CD14-positive monocyte (primary cell): ENCODE measurements around the gene SAT1. TPM values are rescaled to one million over a fixed set of nuclear protein-coding genes. Genes with fewer than 3 reads are reported as not detected.
A peak's percentile ranks its signal among the peaks of the same experiment; 100 is the strongest.

Experiments
- DNase-seq, 3 donors: peaks; one replicate each; pipeline ENCODE4 v3.0.0-alpha.2; 2011 to 2022
- H2AFZ ChIP-seq: 2 replicates; pipeline ENCODE4 v1.6.0; 2012; ENCODE audit warnings: mild to moderate bottlenecking, low read depth, low read length, inconsistent platforms; ENCODE audit not compliant: insufficient read depth, poor library complexity, severe bottlenecking
- H3K27ac ChIP-seq, 2 donors: 1 replicate in 1 of 2; 2 replicates in 1 of 2; pipeline ENCODE4 v1.5.1; 2012 to 2013; ENCODE audit warnings: low read length in 2 of 2, control low read depth in 1 of 2, inconsistent platforms in 1 of 2, low read depth in 1 of 2, mild to moderate bottlenecking in 1 of 2
- H3K27me3 ChIP-seq, 2 donors: one replicate each; pipeline versions ENCODE4 v1.6.0 to v1.6.1; 2011 to 2013; ENCODE audit warnings: low read length in 2 of 2; ENCODE audit not compliant: control insufficient read depth in 2 of 2, insufficient read depth in 2 of 2
- H3K36me3 ChIP-seq, 2 donors: replicated peaks in 1 of 2; 1 replicate in 1 of 2; 2 replicates in 1 of 2; pipeline versions ENCODE4 v1.5.1 to v1.6.1; 2012 to 2013; ENCODE audit warnings: low read length in 2 of 2, control low read depth in 1 of 2, inconsistent platforms in 1 of 2, mild to moderate bottlenecking in 1 of 2; ENCODE audit not compliant: insufficient read depth in 2 of 2, control insufficient read depth in 1 of 2
- H3K4me1 ChIP-seq, 2 donors: 1 replicate in 1 of 2; 2 replicates in 1 of 2; pipeline versions ENCODE4 v1.5.1 to v1.6.1; 2012 to 2013; ENCODE audit warnings: low read length in 2 of 2, control low read depth in 1 of 2, inconsistent platforms in 1 of 2, mild to moderate bottlenecking in 1 of 2, moderate library complexity in 1 of 2; ENCODE audit not compliant: insufficient read depth in 2 of 2, control insufficient read depth in 1 of 2
- H3K4me2 ChIP-seq: replicated peaks from 2 replicates; pipeline ENCODE3; 2012; ENCODE audit warnings: low read length, moderate library complexity, mild to moderate bottlenecking; ENCODE audit not compliant: poor library complexity, severe bottlenecking; ENCODE audit errors: extremely low read depth
- H3K4me3 ChIP-seq, 3 experiments: fragments of 200-600 bp in 1 of 3; sonication (generic) in 1 of 3; replicated peaks in 1 of 3; 1 replicate in 2 of 3; 2 replicates in 1 of 3; pipeline ENCODE4 v1.5.1; 2011 to 2013; ENCODE audit warnings: low read length in 3 of 3, mild to moderate bottlenecking in 3 of 3, control low read depth in 2 of 3, low read depth in 2 of 3, inconsistent platforms in 1 of 3, moderate library complexity in 1 of 3
- H3K79me2 ChIP-seq: 2 replicates; pipeline ENCODE4 v1.6.0; 2012; ENCODE audit warnings: mild to moderate bottlenecking, control low read depth, inconsistent platforms, low read length, moderate library complexity; ENCODE audit not compliant: insufficient read depth
- H3K9ac ChIP-seq: 2 replicates; pipeline ENCODE4 v1.6.0; 2017; ENCODE audit warnings: low read length, mild to moderate bottlenecking; ENCODE audit not compliant: insufficient read depth, poor library complexity, severe bottlenecking
- H3K9me3 ChIP-seq, 2 donors: replicated peaks in 1 of 2; 1 replicate in 1 of 2; 2 replicates in 1 of 2; pipeline versions ENCODE4 v1.5.1 to v1.6.1; 2012 to 2013; ENCODE audit warnings: low read length in 2 of 2, control low read depth in 1 of 2; ENCODE audit not compliant: control insufficient read depth in 1 of 2, insufficient read depth in 1 of 2
- H4K20me1 ChIP-seq: 2 replicates; pipeline ENCODE4 v1.6.0; 2012; ENCODE audit warnings: mild to moderate bottlenecking, low read length, control low read depth, moderate library complexity; ENCODE audit not compliant: insufficient read depth
- H3K27ac Mint-ChIP-seq, 7 donors: one replicate each; pipeline ENCODE4 v1.8.0; 2020; ENCODE audit warnings: mild to moderate bottlenecking in 7 of 7, mixed read lengths in 7 of 7, moderate library complexity in 6 of 7, inconsistent platforms in 2 of 7
- H3K27me3 Mint-ChIP-seq, 3 donors: one replicate each; pipeline ENCODE4 v1.8.0; 2021 to 2022; ENCODE audit warnings: low read depth in 3 of 3, mild to moderate bottlenecking in 3 of 3, mixed read lengths in 3 of 3, moderate library complexity in 3 of 3, inconsistent platforms in 1 of 3
- H3K36me3 Mint-ChIP-seq, 2 donors: one replicate each; pipeline ENCODE4 v1.8.0; 2020; ENCODE audit warnings: mixed read lengths in 2 of 2, inconsistent platforms in 1 of 2, mild to moderate bottlenecking in 1 of 2
- H3K4me1 Mint-ChIP-seq: one replicate; pipeline ENCODE4 v1.8.0; 2020; ENCODE audit warnings: mild to moderate bottlenecking, mixed read lengths
- H3K4me3 Mint-ChIP-seq, 2 donors: one replicate each; pipeline ENCODE4 v1.8.0; 2020; ENCODE audit warnings: mild to moderate bottlenecking in 2 of 2, mixed read lengths in 2 of 2, moderate library complexity in 1 of 2
- H3K9me3 Mint-ChIP-seq, 7 donors: one replicate each; pipeline ENCODE4 v1.8.0; 2020 to 2022; ENCODE audit warnings: mixed read lengths in 7 of 7, mild to moderate bottlenecking in 6 of 7, moderate library complexity in 6 of 7, inconsistent platforms in 2 of 7
- CTCF ChIP-seq: fragments of 200-600 bp; IDR thresholded peaks from one replicate; pipeline ENCODE4 v1.8.0; 2022; ENCODE audit warnings: antibody characterized with exemption, mild to moderate bottlenecking
- WGBS: methylation state at CpG from one replicate; pipeline ENCODE4 v1.1.5; 2013; ENCODE audit warnings: missing lambda C conversion rate; ENCODE audit not compliant: insufficient coverage; 5-methylcytosine and 5-hydroxymethylcytosine counted together
- intact Hi-C, 2 donors: fragments of 100-400 bp; cut with micrococcal nuclease; formaldehyde crosslinking; loops; one replicate each; pipeline versions ENCODE4 v1.15.0 to v1.15.1; 2023
- polyA plus RNA-seq, 3 donors: library from polyadenylated mRNA; depleted of rRNA in 1 of 3; unstranded in 2 of 3; stranded (reverse) in 1 of 3; fragments of 300-500 nt in 2 of 3; fragments of >200 nt in 1 of 3; fragmentation: Illumina TruSeq in 2 of 3; gene quantifications; 1 replicate in 2 of 3; 2 replicates in 1 of 3; pipeline ENCODE4 v1.2.3, GENCODE V29; 2012 to 2021

The SAT1 gene
- polyA plus RNA-seq, 3 donors, result 897 to 7,815 (median 970) TPM

- H3K36me3 Mint-ChIP-seq, result peaks cover 27 to 36% of the 10 kb centered on the region in 2 donors
- no CpG with 5 or more reads among the region's 2 CpGs for WGBS
- no peak for TF ChIP-seq CTCF
- H3K27me3 Mint-ChIP-seq, result peaks cover 0 to 5% (median 0%) of the 10 kb centered on the region in 3 donors
- H4K20me1 ChIP-seq, result peaks cover 26% of the 10 kb centered on the region
- peaks cover 17 to 27% of the 10 kb centered on the region in 2 donors for H3K36me3 ChIP-seq
- H3K4me1 Mint-ChIP-seq, result peaks cover 14% of the 10 kb centered on the region
- peaks cover 20 to 30% of the 10 kb centered on the region in 2 donors for H3K4me1 ChIP-seq
- no peak for DNase-seq
- H3K9me3 ChIP-seq, result peaks cover 0 to 3% of the 10 kb centered on the region in 2 donors
- peaks cover 0 to 19% (median 14%) of the 10 kb centered on the region in 7 donors for H3K9me3 Mint-ChIP-seq
- H3K4me3 ChIP-seq, result no peak overlapping the region
- H3K27ac Mint-ChIP-seq, result peak overlapping the region in 4 of 7 donors; percentile 58 to 77 (median 63)
- peak overlapping the region in 1 of 2 donors; percentile 47 for H3K27ac ChIP-seq
- intact Hi-C loops, result loop anchor here (2.0 to 10.0 kb wide), 3 partner anchors 17 to 115 kb away; no protein-coding TSS in a partner anchor
- peaks cover 27% of the 10 kb centered on the region for H3K79me2 ChIP-seq
- no peak overlapping the region for H3K4me2 ChIP-seq
- H3K9ac ChIP-seq, result no peak overlapping the region
- no peaks in the 10 kb centered on the region for H3K27me3 ChIP-seq
- H2AFZ ChIP-seq, result no peak overlapping the region
- H3K4me3 Mint-ChIP-seq, result no peak overlapping the region
Observed at GRCh38 chrX:23787745-23788118, 4.8 kb downstream of the SAT1 start.

- Histone ChIP-seq H4K20me1 (peaks cover 25% of the 10 kb centered on the region), H3K4me2 (no peak overlapping the region), H3K27ac (peak overlapping the region in 1 of 2 donors; percentile 47), H3K36me3 (peaks cover 17 to 26% of the 10 kb centered on the region in 2 donors), H3K9me3 (peaks cover 0 to 3% of the 10 kb centered on the region in 2 donors), H3K4me1 (peaks cover 20 to 29% of the 10 kb centered on the region in 2 donors), H3K4me3 (no peak overlapping the region), H3K79me2 (peaks cover 24% of the 10 kb centered on the region), H3K27me3 (no peaks in the 10 kb centered on the region), H2AFZ (no peak overlapping the region), H3K9ac (no peak overlapping the region)
- TF ChIP-seq CTCF, result no peak
- DNase-seq, result no peak
- peak overlapping the region in 5 of 7 donors; percentile 24 to 86 (median 58) for H3K27ac Mint-ChIP-seq
- H3K4me1 Mint-ChIP-seq, result peaks cover 16% of the 10 kb centered on the region
- H3K4me3 Mint-ChIP-seq, result no peak overlapping the region
- H3K27me3 Mint-ChIP-seq, result peaks cover 0 to 5% (median 0%) of the 10 kb centered on the region in 3 donors
- peaks cover 24 to 31% of the 10 kb centered on the region in 2 donors for H3K36me3 Mint-ChIP-seq
- intact Hi-C loops, result loop anchor here (2.0 to 10.0 kb wide), 3 partner anchors 16 to 114 kb away; no protein-coding TSS in a partner anchor
- peaks cover 0 to 16% (median 9%) of the 10 kb centered on the region in 7 donors for H3K9me3 Mint-ChIP-seq
Observed at GRCh38 chrX:23788521-23788920, 5.5 kb downstream of the SAT1 start.
